Forelimb muscle (tissue), 1 donor: ENCODE data around the gene PDE8B. TPM values are rescaled to one million over a fixed set of nuclear protein-coding genes. Genes with fewer than 3 reads are reported as not detected.

Experiments
- DNase-seq: peaks from one replicate; pipeline ENCODE4 v3.0.0-alpha.2; 2013; ENCODE audit warnings: low read depth
- polyA plus RNA-seq: library from polyadenylated mRNA; unstranded; fragments of 120-200 nt; gene quantifications from one replicate; pipeline ENCODE4 v1.2.1, GENCODE V29; 2013; ENCODE audit not compliant: insufficient read length

PDE8B gene
- polyA plus RNA-seq, 1 donor, result 3.9 TPM

GRCh38 chr5:77192441-77193050 is 17.9 kb upstream of the PDE8B start:
- DNase-seq, result no peak

- no peak for DNase-seq
Measured at GRCh38 chr5:77194762-77195161, 15.7 kb upstream of the PDE8B start.

- DNase-seq, result no peak
Measured at GRCh38 chr5:77197840-77198554, 12.5 kb upstream of the PDE8B start.

GRCh38 chr5:77200663-77201062 is 9.8 kb upstream of the PDE8B start:
- DNase-seq, result no peak

GRCh38 chr5:77202145-77202544 is 8.3 kb upstream of the PDE8B start:
- no peak for DNase-seq

GRCh38 chr5:77204967-77205366 is 5.5 kb upstream of the PDE8B start:
- DNase-seq, result no peak

- DNase-seq, result no peak
Measured at GRCh38 chr5:77208507-77209163, 1.8 kb upstream of the PDE8B start.

GRCh38 chr5:77209495-77210090 is 887 bp upstream of the PDE8B start:
- DNase-seq, result no peak

GRCh38 chr5:77210964-77211690 is 647 bp downstream of the PDE8B start:
- no peak for DNase-seq

- DNase-seq, result no peak
Measured at GRCh38 chr5:77211691-77212047, 1.2 kb downstream of the PDE8B start.

GRCh38 chr5:77213601-77214000 is 3.1 kb downstream of the PDE8B start:
- DNase-seq, result no peak

GRCh38 chr5:77214151-77214550 is 3.7 kb downstream of the PDE8B start:
- DNase-seq, result no peak

GRCh38 chr5:77218263-77218662 is 7.8 kb downstream of the PDE8B start:
- no peak for DNase-seq

GRCh38 chr5:77221115-77221514 is 10.6 kb downstream of the PDE8B start:
- DNase-seq, result no peak

- DNase-seq, result no peak
Measured at GRCh38 chr5:77222722-77223121, 12.2 kb downstream of the PDE8B start.

- DNase-seq, result no peak
Measured at GRCh38 chr5:77223653-77224052, 13.2 kb downstream of the PDE8B start.

- no peak for DNase-seq
Measured at GRCh38 chr5:77224672-77225355, 14.3 kb downstream of the PDE8B start.

GRCh38 chr5:77225531-77225930 is 15.1 kb downstream of the PDE8B start:
- DNase-seq, result no peak

- DNase-seq, result no peak
Measured at GRCh38 chr5:77229887-77230286, 19.4 kb downstream of the PDE8B start.

- DNase-seq, result no peak
Measured at GRCh38 chr5:77230727-77231470, 20.4 kb downstream of the PDE8B start.
